NCI-H2107 treated with DMSO at 0.1 percent for 48 hours (cell line): ENCODE measurements around the gene LCE4A.
"Not testable (repeated sequence)": the region's sequence is repeated elsewhere in the genome, so short reads cannot be mapped to it uniquely, and the experiment has no call there.

Source experiments
- DNase-seq: peaks from one replicate; lab custom pipeline; 2025; ENCODE audit not compliant: unreplicated experiment; lab: John Stamatoyannopoulos, UW

Gene LCE4A, protein sequence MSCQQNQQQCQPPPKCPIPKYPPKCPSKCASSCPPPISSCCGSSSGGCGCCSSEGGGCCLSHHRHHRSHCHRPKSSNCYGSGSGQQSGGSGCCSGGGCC

DNA sequence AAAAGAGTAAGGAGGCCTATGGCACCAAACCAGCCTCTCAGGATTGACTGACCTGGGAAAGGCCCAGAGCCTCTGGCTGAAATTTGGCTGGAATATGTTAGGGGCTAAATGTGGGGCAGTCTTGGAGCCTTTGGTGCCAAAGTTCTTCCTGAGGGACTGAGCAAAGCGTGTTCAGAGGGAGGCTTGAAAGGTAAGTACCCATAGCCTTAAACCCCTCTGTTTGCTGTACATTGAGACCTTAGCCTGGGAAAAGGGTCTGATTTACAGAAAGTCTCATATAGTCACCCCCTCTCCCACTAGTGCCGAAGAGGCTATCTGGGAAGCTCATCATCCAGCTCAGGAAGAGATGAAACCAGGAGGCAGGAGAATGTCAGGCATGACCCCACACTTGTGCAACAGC is at the start of gene LCE4A:
LCE4A (plus strand) TSS at position 301 of the 400 bp plus-strand sequence. CDS start 916 bp downstream, outside the sequence.
- DNase-seq: no peak

DNA sequence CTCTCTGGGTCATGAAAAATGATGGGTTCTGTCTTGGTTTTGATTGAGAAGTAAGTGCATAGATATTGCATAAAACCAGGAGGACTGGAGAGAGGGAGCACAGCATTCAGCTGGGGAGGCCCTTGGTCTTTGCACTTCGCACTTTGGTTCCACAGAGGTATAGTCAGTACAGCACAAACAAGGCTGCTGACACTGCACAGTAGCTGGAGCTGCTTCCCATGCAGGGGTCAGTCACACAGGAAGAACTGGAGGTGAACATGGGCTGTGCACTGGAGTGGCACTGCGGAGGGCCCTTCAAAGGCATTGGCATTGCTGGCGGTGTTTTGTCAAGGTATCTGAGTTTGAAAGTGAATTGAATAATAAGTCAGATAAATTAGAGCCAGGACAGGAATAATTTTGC is 49.3 kb upstream of the LCE4A start:
- no peak for DNase-seq

DNA sequence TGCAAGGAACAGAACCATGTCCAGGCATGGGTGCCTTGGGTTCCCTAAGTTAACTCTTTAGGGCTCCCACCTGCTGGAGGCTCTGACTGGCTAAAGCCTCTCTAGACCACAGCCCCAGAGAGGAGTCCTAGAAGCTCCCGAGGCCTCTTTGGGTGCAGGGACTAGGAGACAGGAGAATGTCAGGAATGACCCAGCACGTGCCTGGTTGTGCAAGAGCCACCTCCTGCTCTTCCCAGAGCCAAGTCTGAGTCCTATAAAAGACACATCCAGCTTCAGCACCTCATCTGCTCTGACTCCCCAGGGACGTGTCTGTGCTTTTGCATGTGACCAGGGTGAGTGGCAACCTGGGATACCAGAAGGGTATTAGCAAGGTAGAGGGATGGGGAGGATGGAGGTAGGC is 44.9 kb upstream of the LCE4A start, which contains the start of gene LCE2D:
LCE2D (plus strand) TSS at position 283 of the 400 bp plus-strand sequence. CDS start 726 bp downstream, outside the sequence.
- no peak for DNase-seq

DNA sequence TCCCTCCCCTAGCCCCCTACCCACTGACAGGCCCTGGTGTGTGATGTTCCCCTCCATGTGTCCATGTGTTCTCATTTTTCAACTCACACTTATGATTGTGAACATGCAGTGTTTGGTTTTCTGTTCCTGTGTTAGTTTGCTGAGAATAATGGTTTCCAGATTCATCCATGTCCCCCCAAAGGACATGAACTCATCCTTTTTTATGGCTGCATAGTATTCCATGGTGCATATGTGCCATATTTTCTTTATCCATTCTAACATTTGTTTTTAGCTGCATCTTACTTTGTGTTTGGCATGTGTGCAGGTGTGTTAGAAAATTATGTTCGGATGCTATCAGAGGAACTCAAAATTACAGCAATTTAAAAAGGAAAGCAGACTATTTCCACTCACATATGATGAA is 41.8 kb upstream of the LCE4A start:
- not testable (repeated sequence) for DNase-seq

DNA sequence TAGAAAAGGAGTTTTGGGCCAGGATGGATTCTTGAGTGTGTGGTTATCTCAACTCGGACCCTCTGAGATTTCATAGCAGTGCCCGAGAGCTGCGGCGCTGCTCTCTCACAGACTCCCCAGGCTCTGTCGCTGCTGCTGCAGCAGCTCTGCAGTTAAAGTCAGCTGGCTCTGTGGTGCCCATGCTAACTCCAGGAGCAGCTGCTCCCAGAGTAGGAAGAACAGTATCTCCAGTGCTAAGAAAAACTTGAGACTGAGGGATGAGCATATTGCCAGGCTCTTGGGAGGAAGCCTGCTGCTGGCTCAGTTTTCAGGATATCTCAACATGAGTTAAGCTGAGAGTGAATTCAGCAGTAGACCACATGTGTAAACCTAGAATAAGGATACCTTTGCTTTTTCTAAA is 40.3 kb upstream of the LCE4A start:
- no peak for DNase-seq

DNA sequence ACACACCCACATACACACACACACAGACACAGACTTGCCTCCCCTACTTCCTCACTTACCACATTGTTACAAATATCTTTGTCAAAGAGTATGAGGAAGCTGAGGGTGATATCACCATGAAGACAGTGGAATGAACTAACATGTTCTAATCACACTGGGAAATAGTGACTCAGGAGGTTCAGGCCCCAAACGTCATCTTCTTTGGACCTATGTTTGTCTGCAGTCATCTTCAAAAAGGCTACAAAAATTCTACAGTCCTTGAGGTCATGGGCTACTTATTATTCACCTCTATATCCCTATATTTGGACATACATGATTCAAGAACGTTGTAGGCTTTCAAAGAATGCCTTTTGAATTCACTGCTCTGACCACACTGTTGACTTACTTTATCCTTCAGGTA is 34.9 kb upstream of the LCE4A start:
- no peak for DNase-seq

DNA sequence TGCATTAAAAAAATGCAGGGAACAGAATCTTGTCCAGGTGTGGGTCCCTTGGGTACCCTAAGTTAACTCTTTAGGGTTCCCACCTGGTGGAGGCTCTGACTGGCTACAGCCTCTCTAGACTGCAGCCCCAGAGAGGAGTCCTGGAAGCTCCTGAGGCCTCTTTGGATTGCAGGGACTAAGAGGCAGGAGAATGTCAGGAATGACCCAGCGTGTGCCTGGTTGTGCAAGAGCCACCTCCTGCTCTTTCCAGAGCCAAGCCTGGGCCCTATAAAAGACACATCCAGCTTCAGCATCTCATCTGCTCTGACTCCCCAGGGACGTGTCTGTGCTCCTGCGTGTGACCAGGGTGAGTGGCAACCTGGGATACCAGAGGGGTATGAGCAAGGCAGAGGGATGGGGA is 33.0 kb upstream of the LCE4A start, which contains the start of gene LCE2C:
LCE2C (plus strand) TSS at position 297 of the 400 bp plus-strand sequence. CDS start 737 bp downstream, outside the sequence.
- not testable (repeated sequence) for DNase-seq

DNA sequence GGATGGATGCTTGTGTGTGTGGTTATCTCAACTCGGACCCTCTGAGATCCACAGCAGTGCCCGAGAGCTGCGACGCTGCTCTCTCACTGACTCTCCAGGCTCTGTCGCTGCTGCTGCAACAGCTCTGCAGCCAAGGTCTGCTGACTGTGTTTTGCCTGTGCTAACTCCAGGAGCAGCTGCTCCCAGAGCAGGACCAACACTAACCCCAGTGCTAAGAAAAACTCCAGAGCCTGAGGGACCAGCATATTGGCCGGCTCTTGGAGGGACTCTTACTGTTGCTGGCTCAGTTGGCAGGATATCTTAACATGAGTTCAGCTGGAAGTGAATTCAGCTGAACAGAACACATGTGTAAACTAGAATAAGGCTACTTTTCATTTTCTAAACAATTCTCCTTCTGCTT is 28.5 kb upstream of the LCE4A start:
- no peak for DNase-seq

DNA sequence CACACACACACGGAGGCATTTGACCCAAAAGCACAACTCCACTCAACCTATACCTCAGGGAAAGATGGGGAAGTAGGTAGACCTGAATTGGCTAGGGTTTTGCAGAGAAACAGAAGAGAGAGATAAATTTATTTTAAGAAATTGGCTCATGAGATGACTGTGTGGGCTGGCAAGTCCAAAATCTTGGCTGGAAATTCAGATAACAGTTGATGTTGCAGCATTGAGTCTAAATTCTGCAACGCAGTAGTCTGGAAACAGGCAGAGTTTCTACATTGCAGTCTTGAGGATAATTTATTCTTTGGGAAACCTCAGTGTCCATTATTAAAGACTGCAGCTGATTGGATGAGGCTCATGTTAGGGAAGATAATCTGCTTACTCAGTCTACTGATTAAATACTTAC is 26.3 kb upstream of the LCE4A start:
- no peak for DNase-seq

DNA sequence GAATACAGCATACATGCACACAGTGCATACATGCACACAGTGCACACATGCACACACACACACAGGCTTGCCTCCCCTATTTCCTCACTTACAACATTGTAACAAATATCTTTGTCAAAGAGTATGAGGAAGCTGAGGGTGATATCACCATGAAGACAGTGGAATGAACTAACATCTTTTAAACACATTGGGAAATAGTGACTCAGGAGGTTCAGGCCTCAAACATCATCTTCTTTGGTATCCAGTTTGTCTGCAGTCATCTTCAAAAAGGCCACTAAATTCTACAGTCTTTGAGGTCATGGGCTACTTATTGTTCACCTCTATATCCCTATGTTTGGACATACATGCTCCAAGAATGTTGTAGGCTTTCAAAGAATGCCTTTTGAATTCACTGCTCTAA is 24.1 kb upstream of the LCE4A start:
- DNase-seq: no peak

DNA sequence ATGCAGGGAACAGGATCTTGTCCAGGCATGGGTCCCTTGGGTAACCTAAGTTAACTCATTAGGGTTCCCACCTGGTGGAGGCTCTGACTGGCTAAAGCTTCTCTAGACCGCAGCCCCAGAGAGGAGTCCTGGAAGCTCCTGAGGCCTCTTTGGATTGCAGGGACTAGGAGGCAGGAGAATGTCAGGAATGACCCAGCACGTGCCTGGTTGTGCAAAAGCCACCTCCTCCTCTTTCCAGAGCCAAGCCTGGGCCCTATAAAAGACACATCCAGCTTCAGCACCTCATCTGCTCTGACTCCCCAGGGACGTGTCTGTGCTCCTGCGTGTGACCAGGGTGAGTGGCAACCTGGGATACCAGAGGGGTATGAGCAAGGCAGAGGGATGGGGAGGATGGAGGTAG is 22.1 kb upstream of the LCE4A start, which contains the start of gene LCE2B:
LCE2B (plus strand) TSS at position 301 of the 400 bp plus-strand sequence. CDS start 721 bp downstream, outside the sequence.
- not testable (repeated sequence) for DNase-seq

DNA sequence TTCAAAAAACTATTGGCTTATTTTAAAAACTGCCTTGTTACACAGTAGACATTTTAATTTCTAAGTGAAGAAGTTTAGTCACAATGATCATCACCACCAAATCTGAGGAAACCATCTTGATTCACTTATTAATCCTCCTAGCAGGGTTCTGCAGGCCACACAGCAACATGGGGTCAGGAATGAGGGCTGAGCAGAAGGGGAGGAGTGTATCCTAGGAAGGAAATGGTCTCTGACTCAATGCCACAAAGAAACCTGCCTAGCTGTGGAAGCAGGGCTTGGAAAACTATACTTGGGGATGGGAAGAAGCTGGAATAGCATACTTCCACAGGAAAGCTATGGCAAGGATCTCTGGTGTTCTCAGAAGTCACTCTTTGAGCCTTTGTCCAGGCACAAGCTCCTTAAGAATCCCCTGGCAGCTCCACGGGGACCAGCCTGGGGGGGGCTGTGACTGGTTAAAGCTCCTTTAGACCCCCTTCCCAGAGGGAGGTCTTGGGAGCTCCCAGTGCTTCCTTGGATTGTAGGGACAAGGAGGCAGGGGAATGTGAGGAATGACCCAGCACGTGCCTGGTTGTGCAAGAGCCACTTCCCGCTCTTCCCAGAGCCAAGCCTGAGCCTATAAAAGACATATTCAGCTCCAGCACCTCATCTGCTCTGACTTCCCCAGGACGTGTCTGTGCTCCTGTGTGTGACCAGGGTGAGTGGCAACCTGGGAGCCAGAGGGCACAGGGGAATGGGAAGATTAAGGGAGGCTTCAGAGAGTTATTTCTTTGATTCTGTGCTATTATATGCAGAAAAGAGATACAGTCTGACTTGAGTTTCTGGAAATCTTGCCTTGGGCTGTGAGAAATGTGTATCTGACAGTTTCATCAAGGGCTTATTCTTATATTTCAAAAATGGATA is 10.0 kb upstream of the LCE4A start, which contains the start of gene LCE2A:
LCE2A (plus strand) TSS at position 645 of the 900 bp plus-strand sequence. CDS start 557 bp downstream, outside the sequence.
- no peak for DNase-seq

DNA sequence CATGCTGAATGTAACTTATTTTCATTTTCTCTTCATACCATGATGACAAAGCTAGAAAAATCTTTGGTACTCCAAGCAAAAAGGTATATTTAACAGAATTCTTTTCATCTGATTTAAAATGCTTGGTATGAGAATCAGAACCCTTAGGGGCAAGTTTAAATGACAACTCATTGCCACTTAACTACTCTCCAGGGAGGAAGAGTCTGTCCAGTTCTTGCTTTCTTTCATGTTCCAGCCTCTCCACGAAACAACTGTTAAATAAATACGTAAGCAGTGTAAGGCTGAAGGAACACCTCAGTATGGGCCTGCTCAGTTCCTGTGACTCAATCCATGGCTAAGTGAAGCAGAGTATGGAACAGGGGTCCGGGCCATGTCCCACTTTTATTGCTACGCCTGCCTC is 8.2 kb upstream of the LCE4A start:
- DNase-seq: no peak

DNA sequence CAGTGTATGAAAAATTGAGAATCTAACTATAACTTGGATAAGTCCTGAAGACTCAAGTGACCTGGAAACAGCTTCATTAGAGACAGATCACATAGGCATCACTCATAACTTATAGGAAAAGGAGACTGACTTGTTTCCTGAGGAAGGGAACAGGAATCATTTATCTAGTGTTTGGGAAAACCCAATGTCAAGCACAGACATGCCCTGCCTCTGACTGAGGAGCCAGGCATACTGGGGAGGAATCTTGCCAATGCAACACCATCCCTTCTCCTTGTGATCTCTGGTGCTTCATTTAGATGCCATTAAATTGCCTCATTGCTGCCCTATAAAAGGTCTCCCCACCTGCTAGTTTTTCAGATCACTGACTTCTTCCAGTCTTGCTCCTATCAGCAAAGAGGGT is 10.3 kb downstream of the LCE4A start:
- no peak for DNase-seq

DNA sequence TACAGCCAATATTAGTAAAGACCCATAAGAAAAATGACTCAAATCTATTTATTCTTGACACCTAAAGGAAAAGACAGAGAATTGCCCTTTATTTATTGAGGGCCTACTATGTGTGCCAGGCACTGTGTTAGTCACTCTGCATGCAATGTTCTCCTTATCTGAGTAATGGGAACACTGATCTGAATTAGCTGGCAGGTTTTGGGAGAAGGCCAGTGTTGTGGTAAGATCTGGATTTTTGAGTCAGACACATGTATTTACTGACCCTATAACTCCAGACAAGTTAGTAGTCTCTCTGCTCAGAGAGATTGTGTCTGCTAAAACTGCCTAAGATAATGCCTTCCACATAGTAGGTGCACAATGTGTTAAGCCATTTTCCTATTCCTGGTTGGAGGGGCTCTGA is 17.3 kb downstream of the LCE4A start:
- no peak for DNase-seq

DNA sequence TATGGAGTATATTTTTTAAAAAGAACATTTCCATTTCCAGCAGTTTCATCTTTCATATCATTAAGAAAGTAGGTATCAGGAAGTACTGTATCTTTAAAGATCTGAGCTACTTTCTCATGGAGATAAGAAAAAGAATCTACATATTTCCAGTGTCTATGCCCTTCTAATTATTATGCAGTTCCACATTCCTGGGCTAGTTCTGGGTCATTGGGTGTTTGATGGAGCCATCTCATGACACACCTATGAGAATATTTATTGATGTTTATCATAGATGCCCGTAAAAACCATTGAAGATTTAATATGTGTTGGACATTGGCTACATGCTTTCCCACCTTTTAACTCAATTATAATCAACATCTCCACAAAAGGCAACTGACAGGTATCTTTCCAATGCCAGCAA is 21.0 kb downstream of the LCE4A start:
- DNase-seq: no peak

DNA sequence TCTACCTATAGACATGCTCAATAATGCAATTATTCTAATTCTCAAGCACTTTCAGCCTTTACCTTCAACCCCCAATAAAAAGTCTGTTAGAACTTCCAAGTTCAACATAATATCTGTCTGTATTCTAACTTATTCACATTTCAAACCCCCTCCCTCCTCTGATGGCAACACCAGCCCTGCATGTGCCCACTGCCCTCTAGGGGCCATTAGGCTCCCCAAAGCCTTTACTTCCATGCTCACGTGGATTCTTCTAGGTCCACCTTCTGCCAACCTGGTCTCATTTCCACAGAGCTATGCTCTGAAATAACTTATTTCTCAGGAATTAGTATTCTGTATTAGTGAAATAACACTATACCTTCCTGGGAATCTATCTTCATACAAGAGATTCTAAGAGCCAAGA is 27.7 kb downstream of the LCE4A start:
- no peak for DNase-seq

DNA sequence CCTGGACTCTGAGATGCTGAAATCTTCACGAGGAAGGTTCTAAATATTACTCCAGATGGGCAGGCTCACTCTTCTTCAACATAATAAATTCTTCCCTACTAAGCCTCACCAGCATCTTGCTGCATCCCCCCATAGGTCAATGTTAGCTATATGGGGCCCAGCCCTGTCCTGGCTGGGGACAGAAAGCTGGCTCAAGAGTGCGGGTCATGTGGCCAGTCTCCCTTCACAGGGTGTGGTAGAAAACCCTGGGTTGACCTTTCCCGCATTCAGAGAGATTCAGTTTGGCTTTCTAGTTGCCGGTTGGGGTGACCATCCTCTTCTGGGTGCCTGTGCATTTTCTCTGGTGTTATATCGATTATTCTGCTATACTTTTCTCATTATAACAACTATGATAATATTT is 30.0 kb downstream of the LCE4A start:
- no peak for DNase-seq

DNA sequence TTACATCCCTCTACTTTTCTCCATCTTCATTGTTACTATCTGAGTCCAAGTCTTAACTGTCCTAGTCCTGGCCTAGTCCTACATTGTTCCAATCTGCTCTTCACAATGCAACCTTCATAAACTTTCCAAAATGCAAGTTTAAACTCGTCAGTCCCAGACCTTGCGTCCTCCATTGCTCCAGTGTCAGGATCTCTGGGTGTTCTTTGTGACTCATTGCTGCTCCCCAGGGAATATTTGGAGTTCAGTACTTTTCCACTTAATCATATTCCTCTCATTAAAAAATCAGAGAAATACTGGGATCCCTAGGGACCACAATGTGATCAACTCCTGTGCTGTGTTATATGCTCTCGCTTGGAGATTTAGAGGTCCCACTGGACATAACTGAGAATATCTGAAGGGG is 31.9 kb downstream of the LCE4A start:
- DNase-seq: no peak

DNA sequence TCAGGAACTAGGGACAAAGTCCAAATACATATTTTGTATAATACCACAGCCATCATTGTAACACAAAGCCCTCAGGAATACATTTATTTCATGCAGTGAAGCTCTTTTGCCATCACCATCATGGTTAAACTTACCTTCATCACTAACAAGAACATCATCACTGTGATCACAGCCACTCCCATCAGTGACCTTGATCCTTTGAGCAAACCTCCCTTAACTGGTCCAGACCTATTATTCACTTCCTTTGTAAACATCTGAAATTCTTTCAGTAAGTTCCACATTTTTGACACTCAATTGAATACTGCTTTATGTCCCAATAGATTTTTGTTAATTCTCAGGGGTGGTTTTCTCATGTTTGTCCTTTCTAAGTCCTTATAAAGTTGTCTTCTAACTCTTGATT is 33.7 kb downstream of the LCE4A start:
- DNase-seq: no peak

DNA sequence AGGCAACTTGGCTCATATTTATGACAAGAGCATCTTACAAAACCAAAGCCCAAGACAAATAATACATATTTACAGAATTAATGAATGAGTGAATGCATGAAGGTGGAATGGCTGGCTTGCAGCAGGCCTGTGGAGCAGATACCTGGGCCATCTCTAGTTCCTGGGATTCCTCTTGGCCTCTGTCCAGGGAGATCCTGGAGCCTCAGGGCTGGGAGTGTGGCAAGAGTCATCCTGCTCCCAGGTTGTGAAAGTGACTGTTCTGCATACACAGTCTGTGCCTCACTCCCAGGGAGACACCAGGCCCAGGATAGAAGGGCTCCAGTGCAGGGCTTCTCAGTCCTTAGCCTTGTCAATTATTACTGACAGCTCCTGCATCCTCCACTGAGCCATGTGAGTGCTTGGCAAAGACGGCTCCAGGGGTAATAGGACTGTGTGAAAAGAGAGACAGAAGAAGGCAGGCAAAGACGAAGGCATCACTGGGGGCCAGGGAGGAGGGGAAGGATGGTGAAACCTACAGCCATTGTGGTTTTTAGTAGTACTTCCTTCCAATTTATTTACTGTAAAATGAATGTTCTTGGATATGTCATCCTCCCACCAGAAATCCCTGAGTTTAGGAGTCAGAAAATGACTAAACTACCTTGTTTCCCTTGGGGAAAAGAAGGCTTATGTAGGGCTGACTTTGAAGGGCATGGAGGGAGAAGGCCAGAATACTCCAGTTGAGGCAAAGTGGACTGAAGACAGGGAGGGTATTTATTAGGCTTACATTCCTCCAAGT is 35.6 kb downstream of the LCE4A start:
- DNase-seq: no peak
